GM18499 (cell line): Measurements from ENCODE around the gene BAZ1B.
A peak's percentile ranks its signal among the peaks of the same experiment; 100 is the strongest.
"Not testable (repeated sequence)": the region's sequence is repeated elsewhere in the genome, so short reads cannot be mapped to it uniquely, and the experiment has no call there.

Experiments used
- ATAC-seq: cut with Tn5 transposase; IDR thresholded peaks from one replicate; pipeline ENCODE4 v1.9.1; 2021; ENCODE audit warnings: moderate number of reproducible peaks; ENCODE audit not compliant: insufficient read depth, unreplicated experiment

The BAZ1B gene

DNA sequence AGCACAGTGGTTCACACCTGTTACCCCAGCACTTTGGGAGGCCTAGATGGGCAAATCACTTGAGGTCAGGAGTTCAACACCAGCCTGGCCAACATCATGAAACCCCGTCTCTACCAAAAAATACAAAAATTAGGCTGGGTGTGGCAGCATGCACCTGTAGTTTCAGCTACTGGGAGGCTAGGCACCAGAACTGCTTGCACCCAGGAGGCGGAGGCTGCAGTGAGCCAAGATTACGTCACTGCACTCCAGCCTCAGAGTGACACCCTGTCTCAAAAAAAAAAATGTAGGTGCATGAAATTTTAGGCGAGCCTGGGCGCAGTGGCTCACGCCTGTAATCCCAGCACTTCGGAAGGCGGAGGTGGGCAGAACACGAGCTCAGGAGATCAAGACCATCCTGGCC lies 25.7 kb upstream of the BAZ1B start:
- ATAC-seq: no peak

DNA sequence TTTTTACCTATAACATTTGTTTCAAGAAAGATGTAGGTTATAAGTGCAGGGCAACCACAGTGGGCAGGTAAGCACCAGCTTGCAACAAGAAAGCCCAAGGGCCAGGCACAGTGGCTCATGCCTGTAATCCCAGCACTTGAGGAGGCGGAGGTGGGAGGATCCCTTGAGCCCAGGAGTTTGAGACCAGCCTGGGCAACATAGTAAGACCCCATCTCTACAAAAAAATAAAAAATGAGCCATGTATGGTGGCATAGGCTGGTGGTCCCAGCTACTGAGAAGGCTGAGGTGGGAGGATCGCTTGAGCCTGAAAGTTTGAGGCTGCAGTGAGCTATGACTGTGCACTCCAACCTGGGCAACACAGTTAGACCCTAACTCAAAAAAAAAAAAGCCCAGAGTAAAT lies 22.6 kb upstream of the BAZ1B start:
- ATAC-seq: no peak

DNA sequence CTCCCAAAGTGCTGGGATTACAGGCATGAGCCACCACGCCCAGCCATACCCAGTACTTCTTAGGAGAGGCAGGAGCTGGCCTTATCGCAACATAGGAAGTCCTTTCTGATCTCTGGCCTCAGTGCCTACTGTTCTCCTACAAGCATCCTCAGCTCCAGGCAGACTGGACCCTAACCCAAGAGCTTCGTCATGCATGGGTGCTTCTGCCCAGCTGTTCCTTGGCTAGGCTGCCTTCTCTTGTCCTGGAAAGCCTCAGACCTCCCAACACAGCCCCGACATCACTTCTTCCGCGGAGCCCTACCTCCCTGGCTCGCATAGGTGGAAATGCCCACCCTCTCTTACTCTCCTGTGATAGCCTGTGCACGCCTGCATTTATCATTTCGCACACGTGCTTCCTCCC lies 19.6 kb upstream of the BAZ1B start:
- ATAC-seq: no peak

DNA sequence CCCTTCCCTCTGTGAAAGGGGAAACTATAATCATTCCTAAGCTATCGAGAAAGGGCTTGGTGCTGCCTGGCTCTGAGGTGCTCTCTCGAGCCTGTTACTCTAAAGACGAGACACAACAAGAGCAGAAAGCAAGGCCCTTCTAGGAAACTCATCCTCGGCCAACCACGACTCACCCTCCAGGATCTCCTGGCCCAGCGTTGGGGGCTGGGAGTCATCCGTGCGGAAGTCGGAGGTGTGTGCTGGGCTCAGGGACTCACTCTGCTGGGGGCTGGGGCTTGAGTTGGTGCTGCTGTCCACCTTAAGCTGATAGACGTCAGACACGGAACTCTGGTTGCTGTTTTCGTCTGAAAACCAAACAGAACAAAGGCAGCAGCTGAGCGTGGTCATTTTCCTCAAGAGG lies 17.6 kb upstream of the BAZ1B start:
- no peak for ATAC-seq

DNA sequence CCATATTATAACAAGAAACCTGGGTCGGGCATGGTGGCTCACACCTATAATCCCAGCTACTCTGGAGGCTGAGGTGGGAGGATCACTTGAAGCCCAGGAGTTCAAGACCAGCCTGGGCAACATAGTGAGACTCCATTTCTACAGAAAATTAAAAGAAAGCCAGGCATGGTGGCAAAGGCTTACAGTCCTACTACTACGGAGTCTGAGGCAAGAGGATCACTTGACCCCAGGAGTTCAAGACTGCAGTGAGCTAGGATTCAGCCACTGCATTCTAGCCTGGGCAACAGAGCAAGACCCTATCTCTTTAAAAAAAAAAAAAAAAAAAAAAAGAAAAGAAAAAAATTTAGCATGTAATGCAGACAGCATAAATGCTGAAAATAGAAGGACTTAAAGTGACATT lies 16.4 kb upstream of the BAZ1B start:
- not testable (repeated sequence) for ATAC-seq

DNA sequence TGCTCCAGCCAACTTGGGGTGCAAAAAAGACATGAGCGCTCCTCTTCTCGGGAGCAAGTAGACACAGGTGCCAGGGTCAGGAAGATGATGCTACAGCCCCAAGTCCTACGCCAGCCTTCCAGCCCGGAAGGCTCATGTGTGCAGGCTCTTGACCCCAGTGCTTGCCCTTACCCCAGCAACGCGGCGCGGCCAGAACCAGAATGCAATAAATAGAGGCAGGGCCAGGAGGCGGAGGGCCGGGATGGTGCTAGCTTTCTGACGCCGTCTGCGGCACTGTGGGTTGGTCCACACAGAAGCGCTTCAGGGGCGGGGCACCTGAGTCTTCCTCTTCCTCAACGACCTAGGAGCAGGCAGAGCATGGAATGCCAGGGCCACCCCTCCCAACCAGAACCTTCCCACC lies 15.0 kb upstream of the BAZ1B start:
- no peak for ATAC-seq

DNA sequence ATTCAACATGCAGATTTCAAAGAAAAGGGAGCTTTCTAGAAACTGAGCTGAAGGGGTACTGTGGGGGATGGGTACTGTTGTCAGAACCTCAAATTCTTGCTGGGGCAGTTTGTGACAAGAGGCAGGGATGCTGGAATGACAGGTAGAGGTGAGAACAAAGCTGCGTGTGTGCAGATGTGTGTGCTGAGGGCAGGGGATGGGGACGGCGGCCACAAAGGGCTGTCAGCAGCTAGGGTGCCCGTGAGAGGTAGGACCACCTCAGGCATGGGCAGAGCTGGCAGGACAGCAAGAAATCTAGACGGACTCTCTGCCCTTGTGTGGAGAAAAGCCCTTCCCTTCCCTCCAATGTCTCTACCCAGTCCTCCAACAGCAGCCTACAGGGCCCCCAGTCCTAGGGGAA lies 14.4 kb upstream of the BAZ1B start:
- no peak for ATAC-seq

DNA sequence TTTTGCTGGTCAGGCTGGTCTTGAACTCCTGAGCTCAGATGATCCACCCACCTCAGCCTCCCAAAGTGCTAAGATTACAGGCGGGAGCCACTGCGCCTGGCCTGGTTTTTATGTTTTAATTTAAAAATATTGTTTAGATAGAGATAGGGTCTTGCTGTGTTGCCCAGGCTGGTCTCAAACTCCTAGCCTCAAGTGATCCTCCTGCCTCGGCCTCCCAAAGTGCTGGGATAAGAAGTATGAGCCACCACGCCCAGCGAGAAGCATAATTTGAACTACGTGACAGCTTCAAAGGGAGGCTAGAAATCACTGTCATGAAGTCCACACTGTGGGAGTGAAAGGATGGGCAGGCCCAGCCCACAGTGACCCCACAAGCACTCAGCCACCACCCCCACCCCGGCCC lies 13.8 kb upstream of the BAZ1B start:
- not testable (repeated sequence) for ATAC-seq

DNA sequence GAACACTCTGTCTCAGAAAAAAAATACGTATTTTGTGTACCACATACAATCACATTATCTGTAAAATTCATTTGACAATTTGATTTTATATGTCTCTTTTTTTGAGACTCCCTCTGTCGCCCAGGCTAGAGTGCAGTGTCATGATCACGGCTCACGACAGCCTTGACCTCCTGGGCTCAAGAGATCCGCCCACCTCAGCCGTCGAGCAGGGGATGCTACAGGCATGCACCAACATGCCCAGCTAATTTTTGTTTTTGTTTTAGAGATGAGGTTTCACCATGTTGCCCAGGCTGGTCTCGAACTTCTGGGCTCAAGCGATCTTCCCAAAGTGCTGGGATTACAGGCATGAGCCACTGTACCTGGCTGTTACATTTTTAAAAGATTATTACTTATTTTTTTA lies 11.6 kb upstream of the BAZ1B start:
- no peak for ATAC-seq

DNA sequence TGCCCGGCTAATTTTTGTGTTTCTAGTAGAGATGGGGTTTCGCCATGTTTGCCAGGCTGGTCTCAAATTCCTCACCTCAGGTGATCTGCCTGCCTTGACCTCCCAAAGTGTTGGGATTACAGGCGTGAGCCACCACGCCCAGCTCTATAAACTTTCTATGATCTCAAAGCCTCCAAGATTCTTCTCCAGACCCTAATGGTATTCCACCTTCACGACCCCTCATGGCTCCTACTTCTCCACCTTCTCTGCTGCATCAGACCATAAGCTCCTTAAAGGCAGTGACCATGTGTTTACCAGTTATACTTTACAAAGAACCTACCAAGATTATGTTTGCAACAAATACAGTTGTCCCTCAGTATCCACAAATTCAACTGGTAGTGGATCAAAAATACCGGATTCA lies 10.1 kb upstream of the BAZ1B start:
- ATAC-seq: no peak

DNA sequence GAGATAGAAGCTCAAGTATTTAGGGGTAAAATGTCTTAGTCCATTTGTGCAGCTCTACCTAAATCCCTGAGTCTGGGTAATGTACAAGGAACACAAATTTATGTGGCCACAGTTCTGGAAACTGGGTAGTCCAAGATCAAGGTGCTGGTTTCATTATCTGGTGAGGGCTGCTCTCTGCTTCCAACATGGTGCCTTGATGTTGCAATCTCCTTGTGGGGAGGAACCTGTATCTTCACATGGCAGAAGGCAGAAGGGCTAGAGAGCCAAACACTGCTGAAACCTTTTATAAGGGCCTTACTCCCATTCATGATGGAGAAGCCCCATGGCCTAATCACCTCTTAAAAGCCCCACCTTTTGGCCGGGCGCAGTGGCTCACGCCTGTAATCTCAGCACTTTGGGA lies 8.7 kb upstream of the BAZ1B start:
- ATAC-seq: no peak

DNA sequence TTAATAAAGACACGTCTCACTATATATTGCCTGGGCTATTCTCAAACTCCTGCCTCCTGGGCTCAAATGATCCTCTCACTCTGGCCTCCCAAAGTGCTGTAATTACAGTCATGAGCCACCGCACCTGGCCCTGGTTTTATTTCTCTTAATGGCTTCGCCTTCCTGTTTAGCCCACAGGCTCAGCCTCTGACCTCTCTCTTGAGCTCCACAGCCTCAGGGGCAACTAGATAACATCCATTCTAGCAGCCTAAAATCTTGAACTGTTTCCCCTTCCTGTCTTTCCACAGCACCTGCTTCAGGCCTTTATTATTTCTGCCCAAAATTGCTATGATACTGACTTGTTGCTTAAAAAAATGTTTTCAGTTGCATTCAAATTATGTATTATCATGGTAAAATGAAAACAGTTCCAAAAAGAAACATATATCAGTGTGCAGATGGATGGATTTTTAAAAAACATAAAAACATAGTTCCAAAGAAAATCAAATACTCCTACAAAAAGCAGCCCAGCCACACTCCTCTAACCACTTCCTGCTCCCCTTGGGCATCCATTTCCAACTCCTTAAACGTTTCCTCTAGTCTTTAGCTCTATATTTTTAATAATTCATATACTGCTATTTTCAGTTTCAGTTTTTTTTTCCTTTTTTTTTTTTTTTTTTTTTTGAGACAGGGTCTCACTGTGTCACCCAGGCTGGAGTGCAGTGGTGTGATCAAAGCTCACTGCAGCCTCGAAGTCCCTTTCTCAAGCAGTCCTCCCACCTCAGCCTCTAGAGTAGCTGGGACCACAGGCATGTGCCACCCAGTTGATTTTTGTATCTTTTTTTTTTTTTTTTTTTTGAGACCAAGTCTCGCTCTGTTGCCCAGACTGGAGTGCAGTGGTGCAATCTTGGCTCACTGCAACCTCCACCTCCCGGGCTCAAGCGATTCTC lies 5.1 kb upstream of the BAZ1B start:
- no peak for ATAC-seq

DNA sequence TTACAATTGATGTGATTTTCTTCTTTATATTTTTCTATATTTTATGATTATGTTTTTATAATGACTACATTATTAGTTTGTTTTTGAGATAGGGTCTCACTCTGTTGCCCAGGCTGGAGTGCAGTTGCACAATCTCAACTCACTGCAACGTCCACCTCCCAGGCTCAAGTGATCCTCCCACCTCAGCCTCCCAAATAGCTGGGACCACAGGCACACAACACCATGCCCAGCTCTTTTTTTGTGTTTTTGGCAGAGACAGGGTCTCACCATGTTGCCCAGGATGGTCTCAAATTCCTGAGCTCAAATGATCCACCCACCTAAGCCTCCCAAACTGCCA lies 4.0 kb upstream of the BAZ1B start:
- ATAC-seq: not testable (repeated sequence)

DNA sequence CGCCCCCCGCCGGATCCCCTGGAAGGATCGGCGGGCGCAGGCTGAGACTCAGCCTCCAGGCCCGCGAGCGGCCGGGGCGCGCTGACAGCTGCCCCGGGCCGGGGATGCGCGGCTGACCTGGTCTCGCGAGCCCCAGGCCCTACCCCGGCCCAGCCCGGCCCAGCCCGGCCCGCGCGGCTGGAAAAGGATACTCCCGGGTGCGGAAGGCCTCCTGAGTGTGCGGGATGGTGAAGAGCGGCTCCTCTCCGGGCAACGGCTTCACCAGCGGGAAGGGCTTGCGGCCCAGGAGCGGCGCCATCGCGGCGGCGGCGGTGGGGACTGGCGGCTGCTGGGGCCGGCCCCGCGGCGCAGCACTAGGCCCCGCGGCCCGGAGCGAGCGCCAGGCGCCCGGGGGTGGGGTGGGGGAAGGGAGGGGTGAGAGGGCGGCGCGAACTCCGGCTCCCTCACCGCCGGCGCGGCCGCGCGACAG lies 423 bp downstream of the BAZ1B start:
- peak; percentile 12 for ATAC-seq

DNA sequence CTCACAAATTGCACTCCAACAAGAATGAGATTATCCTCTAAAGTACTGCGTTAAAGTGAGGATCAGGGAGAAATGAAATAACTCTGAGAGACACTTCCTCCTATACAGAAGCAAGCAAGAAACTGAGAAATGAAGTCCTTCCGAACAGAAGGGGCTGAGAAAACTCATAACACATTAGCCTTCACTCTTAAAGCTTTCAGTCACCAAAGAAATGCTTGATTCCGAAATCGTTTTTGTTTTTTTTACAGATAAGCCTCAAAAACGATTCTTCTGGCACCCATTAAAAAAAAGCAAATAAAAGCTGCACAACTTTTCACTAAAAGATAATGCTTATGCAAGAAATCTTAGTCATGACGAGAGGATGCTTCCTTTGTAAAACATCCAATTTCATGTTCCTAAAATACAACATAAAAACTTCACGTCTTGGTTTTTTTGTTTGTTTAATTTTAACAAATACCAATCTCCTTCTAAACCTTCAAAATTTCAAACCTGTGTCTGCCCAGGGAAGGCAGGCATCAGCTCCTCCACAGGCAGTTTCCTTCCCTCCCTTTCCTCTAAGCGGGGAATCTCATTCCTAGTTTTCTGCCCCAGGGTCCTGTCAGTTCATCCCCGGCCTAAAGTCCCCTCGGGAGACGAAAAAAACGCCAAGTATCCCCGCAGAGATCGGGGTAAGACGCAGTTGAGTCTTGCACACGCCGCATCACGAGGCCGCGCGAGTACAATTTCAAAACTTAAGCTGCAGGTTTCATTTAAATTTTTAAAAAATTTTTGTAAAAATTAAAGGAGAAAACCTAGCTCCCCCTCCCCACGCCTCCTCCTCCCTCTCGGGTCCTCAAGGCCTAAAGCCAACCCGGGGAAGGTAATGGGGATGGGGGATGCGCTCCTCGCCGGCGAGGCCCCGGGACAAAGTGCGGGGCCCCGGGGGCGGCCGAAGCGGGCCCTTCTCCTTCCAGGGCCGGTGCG lies 1.1 kb downstream of the BAZ1B start:
- ATAC-seq: no peak

DNA sequence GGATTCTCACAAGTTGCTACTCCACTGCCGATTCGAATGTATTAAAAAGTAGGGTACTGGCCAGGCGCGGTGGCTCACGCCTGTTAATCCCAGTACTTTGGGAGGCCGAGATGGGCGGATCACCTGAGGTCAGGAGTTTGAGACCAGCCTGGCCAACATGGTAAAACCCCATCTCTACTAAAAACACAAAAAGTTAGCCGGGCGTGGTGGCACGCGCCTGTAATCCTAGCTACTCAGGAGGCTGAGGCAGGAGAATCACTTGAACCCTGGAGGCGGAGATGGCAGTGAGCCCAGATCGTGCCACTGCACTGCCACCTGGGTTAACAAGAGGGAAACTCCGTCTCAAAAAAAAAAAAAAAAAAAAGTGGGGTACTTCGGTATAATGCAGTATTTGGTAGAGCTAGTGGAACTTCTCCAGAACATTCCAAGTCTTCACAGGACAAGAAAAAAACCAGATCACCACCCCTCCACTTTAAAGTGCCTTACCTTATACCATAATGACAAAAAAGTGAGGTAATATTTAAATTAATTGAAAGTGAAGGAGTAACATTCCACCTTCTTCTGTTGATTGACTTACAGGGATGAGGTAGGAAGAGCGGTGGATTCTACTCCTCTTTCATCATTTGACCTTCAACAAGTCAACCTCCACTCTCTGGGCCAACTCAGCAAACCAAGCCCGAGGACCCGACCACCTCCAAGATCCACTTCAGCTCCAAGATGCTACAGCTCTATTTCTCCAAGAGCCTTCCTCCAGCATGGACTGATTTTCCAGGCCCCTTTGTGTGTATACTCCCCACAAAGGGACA lies 2.0 kb downstream of the BAZ1B start:
- no peak for ATAC-seq

DNA sequence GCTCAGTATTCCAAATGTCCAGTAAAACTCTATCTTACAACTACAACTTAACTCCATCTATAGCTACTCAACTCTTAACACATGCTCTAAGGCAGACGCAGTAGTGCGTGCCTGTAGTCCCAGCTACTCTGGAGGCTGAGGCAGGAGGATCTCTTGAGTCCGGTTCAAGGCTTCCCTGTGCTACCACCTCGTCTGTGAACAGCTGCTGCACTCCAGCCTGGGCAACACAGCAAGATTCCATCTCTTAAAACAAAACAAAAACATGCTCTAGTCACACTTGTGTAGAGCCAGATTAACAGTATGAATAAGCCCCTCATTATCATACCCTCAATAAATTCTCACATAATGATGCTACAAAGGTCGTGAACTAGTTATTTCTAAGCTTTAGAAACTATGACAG lies 3.6 kb downstream of the BAZ1B start:
- ATAC-seq: no peak

DNA sequence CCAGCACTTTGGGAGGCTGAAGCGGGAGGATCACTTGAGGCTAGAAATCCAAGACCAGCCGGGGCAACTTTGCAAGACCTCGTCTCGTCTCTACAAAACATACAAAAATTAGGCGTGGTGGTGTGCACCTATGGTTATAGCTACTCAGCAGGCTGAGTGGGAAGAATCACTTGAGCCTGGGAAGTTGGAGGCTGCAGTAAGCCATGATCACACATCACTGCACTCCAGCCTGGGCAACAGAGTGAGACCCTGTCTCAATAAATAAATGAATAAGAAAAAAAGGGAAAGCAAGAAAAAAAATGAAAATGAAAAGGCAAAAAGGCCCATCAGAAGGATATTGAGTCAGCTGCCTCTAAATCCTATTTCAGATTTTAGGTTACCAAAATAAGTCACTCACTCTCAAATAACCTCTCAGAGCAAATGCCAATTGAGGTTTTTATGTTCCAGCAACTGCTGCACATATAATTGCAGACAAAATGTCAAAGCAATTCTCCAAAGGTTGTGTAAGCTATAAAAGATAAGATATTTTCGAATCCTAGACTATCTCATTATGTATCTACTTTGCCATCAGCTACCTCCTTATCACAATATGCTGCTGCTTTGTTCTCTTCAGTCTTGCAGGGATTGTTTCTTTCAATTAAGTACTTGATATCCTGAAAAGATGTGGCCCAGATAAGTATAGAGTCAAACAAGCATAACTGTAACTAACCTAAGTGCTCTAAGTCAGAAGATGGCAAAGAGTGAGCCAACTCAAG lies 4.7 kb downstream of the BAZ1B start:
- ATAC-seq: no peak

DNA sequence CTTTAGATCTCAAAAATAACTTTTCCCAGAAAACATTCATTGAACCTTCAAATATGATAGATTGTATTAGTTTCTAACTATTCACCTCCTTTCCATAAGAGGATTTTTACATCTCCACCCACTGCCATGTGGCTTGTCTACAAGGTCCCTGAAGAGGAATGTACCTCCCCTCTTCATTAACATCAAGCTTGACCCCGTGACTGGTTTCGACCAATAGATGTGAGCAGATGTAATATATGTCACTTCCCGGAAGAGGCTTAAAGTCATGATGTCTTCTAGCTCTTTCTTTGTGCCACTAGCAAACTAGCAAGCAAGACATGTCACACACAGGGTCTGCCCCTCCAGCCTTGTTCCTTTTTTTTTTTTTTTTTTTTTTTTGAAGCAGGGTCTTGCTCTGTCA lies 6.9 kb downstream of the BAZ1B start:
- no peak for ATAC-seq
